ENCODE results near the gene CDC42BPA.

The CDC42BPA gene

DNA sequence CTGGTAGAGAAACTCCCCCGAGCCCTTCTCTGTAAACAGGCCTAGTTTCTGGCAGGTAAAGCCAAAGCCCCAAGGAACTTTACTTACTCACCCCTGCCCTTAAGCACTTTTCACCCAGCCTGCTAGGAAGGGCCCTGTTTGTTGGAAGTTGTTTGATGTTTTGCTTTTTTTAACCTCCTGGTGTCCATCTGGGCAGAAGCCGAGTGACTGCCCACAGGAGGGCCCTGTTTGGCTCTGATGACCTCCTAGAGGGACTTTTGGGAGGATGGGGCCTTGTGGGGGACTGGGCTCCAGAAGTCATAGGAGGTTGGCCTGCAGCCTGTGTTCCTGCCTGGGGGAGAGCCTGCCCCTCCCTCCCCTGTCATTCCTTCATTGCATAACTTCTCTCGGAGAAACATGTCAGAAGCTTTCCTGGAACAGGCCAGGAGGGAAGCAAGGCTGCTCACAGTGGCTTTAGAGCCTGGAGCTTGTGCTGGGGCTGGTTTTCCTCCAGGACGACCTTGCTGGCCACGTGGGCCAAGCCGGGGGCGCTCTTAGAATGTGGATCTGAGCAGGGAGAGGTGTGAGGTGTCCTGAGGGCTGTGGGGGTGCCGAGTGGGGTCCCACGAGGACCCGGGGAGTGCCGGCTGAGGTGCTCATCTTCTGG is 344.3 kb downstream of the CDC42BPA start:
- peak; percentile 54 to 82 for DNase-seq (ENCODE audit: low read depth in 2 of 2)
- no peak overlapping the region for H3K4me3 ChIP-seq (replicated peaks in 1 of 2; ENCODE audit: low read depth in 2 of 2, low read length in 2 of 2)
- TF ChIP-seq, protein P1, sequence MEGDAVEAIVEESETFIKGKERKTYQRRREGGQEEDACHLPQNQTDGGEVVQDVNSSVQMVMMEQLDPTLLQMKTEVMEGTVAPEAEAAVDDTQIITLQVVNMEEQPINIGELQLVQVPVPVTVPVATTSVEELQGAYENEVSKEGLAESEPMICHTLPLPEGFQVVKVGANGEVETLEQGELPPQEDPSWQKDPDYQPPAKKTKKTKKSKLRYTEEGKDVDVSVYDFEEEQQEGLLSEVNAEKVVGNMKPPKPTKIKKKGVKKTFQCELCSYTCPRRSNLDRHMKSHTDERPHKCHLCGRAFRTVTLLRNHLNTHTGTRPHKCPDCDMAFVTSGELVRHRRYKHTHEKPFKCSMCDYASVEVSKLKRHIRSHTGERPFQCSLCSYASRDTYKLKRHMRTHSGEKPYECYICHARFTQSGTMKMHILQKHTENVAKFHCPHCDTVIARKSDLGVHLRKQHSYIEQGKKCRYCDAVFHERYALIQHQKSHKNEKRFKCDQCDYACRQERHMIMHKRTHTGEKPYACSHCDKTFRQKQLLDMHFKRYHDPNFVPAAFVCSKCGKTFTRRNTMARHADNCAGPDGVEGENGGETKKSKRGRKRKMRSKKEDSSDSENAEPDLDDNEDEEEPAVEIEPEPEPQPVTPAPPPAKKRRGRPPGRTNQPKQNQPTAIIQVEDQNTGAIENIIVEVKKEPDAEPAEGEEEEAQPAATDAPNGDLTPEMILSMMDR (IDR thresholded peaks at IDR 0.05; ENCODE audit: low read depth, low read length): peak; percentile 13

DNA sequence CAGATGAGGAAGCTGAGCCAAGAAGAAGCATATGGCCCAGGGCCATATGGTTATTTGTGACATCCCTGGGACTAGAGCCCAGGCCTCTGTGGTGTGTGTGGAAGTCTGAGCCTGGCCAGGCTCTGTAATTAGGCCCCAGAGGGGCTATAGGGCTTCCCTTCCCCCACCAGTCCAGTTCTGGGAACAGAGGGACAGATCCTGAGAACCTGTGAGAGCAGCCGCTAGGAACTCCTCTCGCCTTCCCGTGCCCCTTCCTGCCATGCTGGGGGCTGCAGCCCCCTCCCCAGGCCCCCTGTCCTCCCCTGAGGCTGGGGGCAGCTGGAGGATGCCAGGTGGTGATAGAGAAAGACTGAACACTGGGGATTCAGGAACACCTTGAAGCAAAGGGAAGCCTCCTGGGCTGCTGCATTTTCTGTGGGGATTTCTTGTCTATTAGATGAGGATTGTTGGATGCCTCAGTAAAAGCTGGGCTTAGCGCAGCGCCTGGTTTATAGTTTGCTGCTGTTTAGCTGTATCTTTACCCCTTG is 344.9 kb downstream of the CDC42BPA start:
- no peak overlapping the region for H3K4me3 ChIP-seq (replicated peaks in 1 of 2; ENCODE audit: low read depth in 2 of 2, low read length in 2 of 2)
- peak in 1 of 2 donors; percentile 59 for DNase-seq (ENCODE audit: low read depth in 2 of 2)
- TF ChIP-seq, protein P1 (IDR thresholded peaks at IDR 0.05; ENCODE audit: low read depth, low read length): no peak

DNA sequence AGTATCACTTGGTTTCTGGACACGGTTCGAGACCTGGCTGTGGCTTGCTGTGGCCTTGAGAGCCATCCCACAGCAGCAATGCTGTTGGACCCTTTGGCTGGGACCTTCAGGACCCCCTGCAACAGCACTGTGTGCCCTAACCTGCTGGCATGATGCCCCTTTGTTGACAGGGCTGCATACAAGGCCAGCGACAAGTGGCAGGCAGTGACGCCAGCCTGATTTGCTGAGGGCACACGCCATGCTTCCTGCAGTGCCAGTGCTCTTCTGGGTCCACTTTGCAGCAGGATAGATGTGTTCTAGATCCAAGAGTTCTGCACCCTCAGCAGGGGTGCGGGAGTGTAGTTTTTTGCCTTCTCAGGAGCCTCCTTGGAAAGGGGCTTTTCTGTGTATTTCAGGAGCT is 345.4 kb downstream of the CDC42BPA start:
- H3K4me3 ChIP-seq (replicated peaks in 1 of 2; ENCODE audit: low read depth in 2 of 2, low read length in 2 of 2): no peak overlapping the region
- DNase-seq (ENCODE audit: low read depth in 2 of 2): no peak
- TF ChIP-seq, protein P1 (IDR thresholded peaks at IDR 0.05; ENCODE audit: low read depth, low read length): no peak

DNA sequence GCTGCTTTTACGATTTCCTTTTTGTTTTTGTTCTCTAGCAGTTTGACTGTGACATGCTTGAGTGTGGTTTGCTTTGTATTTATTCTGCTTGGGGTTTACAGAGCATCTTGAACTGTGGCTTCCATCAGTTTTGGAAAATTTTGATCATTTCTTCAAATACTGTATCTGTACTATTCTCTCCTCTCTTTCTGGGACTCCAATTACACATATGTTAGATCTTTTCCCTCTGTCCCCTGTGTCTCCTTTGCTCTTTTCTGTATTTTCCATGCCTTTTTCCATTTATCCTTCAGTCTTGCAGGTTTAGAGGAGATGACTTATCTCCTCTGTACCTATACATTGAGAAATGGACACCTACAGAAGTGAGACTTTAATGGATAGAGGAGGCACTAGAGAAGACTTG is 346.5 kb downstream of the CDC42BPA start:
- no peak for DNase-seq (ENCODE audit: low read depth in 2 of 2)
- TF ChIP-seq, protein P1 (IDR thresholded peaks at IDR 0.05; ENCODE audit: low read depth, low read length): no peak
- H3K4me3 ChIP-seq (replicated peaks in 1 of 2; ENCODE audit: low read depth in 2 of 2, low read length in 2 of 2): no peak overlapping the region

DNA sequence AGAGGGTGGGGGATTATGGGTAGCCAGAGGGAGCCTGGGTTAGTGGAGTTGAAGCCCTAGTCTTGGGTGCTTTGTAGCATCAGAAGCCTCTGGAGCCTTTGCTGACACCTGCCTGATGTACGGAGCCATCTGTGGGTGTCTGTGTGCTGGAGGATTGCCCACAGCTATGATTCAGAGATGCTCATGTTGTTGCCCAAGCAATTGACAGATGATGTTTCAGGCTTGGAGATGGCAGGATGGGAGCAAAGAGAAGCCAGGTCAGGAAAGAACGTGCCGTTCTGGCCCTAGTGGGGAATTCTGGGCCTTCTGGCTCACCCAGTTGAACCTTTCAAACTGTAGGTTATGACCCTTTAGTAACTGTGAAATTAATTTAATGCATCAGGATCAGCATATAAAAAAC is 350.6 kb downstream of the CDC42BPA start:
- H3K4me3 ChIP-seq (replicated peaks in 1 of 2; ENCODE audit: low read depth in 2 of 2, low read length in 2 of 2): no peak overlapping the region
- TF ChIP-seq, protein P1 (IDR thresholded peaks at IDR 0.05; ENCODE audit: low read depth, low read length): no peak
- peak; percentile 25 to 56 for DNase-seq (ENCODE audit: low read depth in 2 of 2)

DNA sequence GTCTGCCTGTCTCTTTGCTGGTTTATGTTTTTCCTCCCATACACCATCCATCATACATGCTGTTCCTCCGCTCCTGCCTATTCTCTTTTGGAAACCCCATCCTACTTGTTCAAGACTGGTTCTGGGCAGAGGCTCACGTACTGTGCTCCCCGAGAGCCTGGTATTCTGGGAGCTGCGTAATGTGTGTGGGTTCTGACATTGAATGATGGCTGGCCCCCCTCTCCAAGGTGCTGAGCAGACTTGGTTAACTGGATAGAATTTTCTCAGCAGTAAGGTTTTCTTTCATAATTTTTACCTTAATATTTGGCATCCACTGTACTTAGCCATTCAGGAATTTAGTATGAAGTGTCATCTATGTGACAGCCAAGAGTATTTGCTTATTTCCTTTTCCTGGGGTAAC is 351.6 kb downstream of the CDC42BPA start:
- H3K4me3 ChIP-seq (replicated peaks in 1 of 2; ENCODE audit: low read depth in 2 of 2, low read length in 2 of 2): no peak overlapping the region
- TF ChIP-seq, protein P1 (IDR thresholded peaks at IDR 0.05; ENCODE audit: low read depth, low read length): no peak
- no peak for DNase-seq (ENCODE audit: low read depth in 2 of 2)

Data from cardiac fibroblast (primary cell).